C4-2B (cell line): ENCODE measurements around the gene ALAD.

Experiments used
- H3K27ac ChIP-seq: fragments of 450-650 bp; 2 replicates; pipeline ENCODE4 v1.5.1; 2017
- CTCF ChIP-seq: fragments of 450-650 bp; conservative IDR thresholded peaks from 2 replicates; pipeline ENCODE4 v1.5.1; 2017; ENCODE audit warnings: mild to moderate bottlenecking
- ZFX ChIP-seq: fragments of 450-650 bp; IDR thresholded peaks from 2 replicates; pipeline ENCODE4 v1.6.1; 2017

The ALAD gene

DNA sequence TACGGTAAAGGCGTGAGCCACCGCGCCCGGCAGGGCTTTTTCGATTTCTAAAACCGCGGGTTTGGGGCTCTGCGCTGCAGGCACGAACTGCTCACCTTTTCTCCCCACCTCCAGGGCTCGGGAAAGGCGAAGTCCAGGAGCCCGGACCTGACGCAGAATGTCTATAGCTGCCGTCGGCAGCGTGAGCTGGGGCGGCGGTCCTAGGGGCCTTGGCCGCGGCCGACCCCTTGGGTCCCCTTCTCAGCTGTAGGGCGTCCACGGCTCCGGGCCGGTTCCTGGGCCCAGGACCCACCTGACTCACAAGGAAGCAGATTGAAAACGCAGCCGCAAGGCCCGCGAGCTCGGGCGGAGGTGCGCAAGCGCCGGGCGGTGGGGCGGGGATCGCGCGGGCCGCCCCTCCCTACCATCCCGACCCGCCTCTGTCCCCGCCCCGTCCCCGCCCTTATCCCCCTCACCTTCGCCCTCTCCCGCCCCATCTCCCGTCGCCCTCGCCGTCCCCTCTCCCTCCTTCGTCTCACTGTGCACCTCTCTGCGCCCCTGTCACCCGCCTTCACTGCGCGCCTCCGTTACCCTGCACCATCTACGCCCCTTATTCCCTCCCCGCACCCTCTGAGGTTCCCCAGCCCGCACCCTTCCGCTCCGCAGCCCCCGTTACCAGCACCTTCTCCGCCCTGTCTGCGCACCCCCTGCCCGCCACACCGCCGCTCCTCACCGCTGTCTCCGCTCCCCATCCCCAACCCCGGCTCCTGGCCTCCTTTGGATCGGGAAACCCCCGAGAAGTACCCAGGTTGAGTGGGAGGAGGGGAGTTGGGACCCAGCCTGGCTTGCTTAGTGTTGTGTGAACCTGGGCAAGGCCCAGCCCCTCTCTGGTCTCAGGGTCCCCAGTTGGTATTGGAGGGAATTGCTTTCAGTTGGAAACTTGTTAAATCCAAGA is 24.2 kb downstream of the ALAD start, which contains the start of gene HDHD3:
Gene HDHD3, minus strand, starts transcription at position 353 of the 934 bp plus-strand sequence. CDS start 2,632 bp downstream, outside the sequence.
- peak; percentile 62; the same call in 1 of the 2 replicates for TF ChIP-seq ZFX
- no peak for TF ChIP-seq CTCF
- peak within 1 kb of the TSS; percentile 80 for H3K27ac ChIP-seq

GRCh38 chr9:113375057-113376023 is 25.7 kb downstream of the ALAD start:
- peak overlapping the region; percentile 80; the same call in 1 of the 2 replicates for H3K27ac ChIP-seq
- TF ChIP-seq CTCF, result no peak
- no peak for TF ChIP-seq ZFX

DNA sequence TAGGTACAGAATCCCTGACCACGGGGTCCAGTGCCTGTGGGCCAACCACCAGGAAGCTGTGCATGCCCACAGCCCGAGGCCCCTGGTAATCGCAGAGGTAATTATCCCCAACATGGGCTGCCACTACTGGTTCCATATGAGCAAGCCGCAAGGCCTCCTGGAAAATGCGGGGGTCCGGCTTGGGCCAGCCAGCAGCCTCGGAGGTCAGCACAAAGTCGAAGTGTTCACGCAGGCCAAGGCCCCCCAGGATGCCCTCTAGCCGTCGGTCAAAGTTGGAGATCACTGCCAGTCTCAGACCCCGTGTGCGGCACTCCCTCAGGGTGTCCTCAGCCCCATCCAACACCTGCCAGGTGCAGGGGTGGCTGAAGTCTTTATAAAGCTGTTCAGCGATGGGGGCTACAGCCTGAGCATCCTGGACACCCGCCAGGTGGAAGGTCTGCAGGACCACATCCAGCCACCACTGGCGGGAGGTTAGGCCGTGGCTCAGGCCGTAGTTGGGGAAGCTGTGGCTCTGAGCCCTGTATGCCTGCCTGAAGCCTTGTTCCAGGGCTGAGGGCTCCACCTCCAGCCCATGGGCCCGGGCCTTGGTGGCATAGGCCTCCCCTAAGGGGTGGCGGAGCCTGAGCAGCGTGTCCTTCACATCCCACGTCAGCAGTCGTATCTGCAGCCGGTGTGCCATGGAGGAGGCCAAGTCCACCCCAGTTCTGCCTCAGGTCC is 27.2 kb downstream of the ALAD start:
- H3K27ac ChIP-seq, result no peak overlapping the region
- TF ChIP-seq ZFX (no peak), CTCF (no peak)

GRCh38 chr9:113373256-113373655 is 27.8 kb downstream of the ALAD start:
- TF ChIP-seq CTCF (no peak), ZFX (no peak)
- H3K27ac ChIP-seq, result no peak overlapping the region

- H3K27ac ChIP-seq, result no peak overlapping the region
- TF ChIP-seq ZFX (no peak), CTCF (no peak)
Observed at GRCh38 chr9:113372059-113372458, 29.0 kb downstream of the ALAD start.

DNA sequence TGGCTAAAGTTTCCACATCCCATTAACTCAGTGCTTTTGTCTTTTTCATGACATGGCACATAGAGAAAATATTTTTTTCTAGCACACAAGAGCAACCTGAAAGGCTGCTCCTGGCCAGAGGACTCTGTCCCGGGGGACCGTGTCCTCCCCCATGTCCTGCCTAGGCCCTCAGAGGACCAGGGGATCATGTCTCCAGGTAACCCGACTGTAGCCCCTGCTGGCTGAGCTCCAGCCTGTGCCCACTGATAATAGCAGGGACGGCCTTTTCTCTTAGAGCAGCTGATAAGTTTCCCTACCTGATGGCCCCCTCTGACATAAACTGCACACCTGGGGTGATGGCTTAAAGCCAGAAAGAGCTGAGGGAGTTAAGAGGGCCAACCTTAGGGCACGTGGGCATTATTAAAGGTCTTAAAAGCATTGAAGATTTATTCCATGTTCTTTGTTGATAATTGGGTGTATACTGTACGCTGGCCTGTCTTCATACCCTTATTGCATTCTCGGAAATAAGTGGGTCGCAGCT is 30.2 kb downstream of the ALAD start:
- H3K27ac ChIP-seq, result no peak overlapping the region
- TF ChIP-seq ZFX (no peak), CTCF (no peak)
